Measurements from ENCODE around the gene LRRD1.
"Not testable (repeated sequence)": the region's sequence is repeated elsewhere in the genome, so short reads cannot be mapped to it uniquely, and the experiment has no call there.

LRRD1 gene

GRCh38 chr7:92119213-92119759, 59.7 kb downstream of the LRRD1 start:
- ChIA-PET POLR2A (no interaction called here), CTCF (no interaction called here)
- DNase-seq (ENCODE audit: extremely low spot score), result no peak
- TF ChIP-seq PKNOX1 (IDR thresholded peaks at IDR 0.05) (no peak), ELF4 (IDR thresholded peaks at IDR 0.05) (no peak), NFRKB (IDR thresholded peaks at IDR 0.05) (no peak), TARDBP (IDR thresholded peaks at IDR 0.05) (no peak), FOXM1 (IDR thresholded peaks at IDR 0.05; ENCODE audit: borderline replicate concordance) (no peak), CTBP1 (IDR thresholded peaks at IDR 0.05; ENCODE audit: borderline replicate concordance) (no peak), L3MBTL2 (conservative IDR thresholded peaks at IDR 0.05) (no peak), LEF1 (IDR thresholded peaks at IDR 0.05; ENCODE audit: borderline replicate concordance) (no peak), SP1 (IDR thresholded peaks at IDR 0.05) (no peak), SUZ12 (IDR thresholded peaks at IDR 0.05) (no peak), ARNT (IDR thresholded peaks at IDR 0.05) (no peak), FOXA1 (IDR thresholded peaks at IDR 0.05) (no peak), HDGF (IDR thresholded peaks at IDR 0.05; ENCODE audit: borderline replicate concordance) (no peak), FOXK2 (IDR thresholded peaks at IDR 0.05) (no peak), ZNF384 (IDR thresholded peaks at IDR 0.05) (no peak), BHLHE40 (IDR thresholded peaks at IDR 0.05; ENCODE audit: borderline replicate concordance) (no peak)

- ChIA-PET POLR2A (no interaction called here), CTCF (interaction anchor here (1.0 kb wide), 1 partner anchor 236 kb away, joined by 3 read pairs; no protein-coding TSS in a partner anchor)
- TF ChIP-seq PKNOX1 (IDR thresholded peaks at IDR 0.05) (0 out of 2 replicates have a peak, but pooled peaks have one; percentile 27), ARNT (IDR thresholded peaks at IDR 0.05) (no peak), HDGF (IDR thresholded peaks at IDR 0.05; ENCODE audit: borderline replicate concordance) (no peak), NFRKB (IDR thresholded peaks at IDR 0.05) (no peak)
- no peak for DNase-seq (ENCODE audit: extremely low spot score)
Observed at GRCh38 chr7:92116949-92117348, 62.0 kb downstream of the LRRD1 start.

- CTCF ChIA-PET, result interaction anchor here (0.6 to 1.0 kb wide), 2 partner anchors 180 to 235 kb away, joined by 3 read pairs; no protein-coding TSS in a partner anchor
- POLR2A ChIA-PET, result no interaction called here
- DNase-seq (ENCODE audit: extremely low spot score), result no peak
- TF ChIP-seq FOXA1 (IDR thresholded peaks at IDR 0.05), result no peak
- TF ChIP-seq BHLHE40 (IDR thresholded peaks at IDR 0.05; ENCODE audit: borderline replicate concordance), result no peak
- TF ChIP-seq SUZ12 (IDR thresholded peaks at IDR 0.05), result no peak
- no peak for TF ChIP-seq ELF4 (IDR thresholded peaks at IDR 0.05)
- TF ChIP-seq FOXK2 (IDR thresholded peaks at IDR 0.05), result no peak
- TF ChIP-seq SP1 (IDR thresholded peaks at IDR 0.05), result no peak
Observed at GRCh38 chr7:92115821-92116220, 63.1 kb downstream of the LRRD1 start.

GRCh38 chr7:92110857-92111256, 68.1 kb downstream of the LRRD1 start:
- ChIA-PET CTCF (no interaction called here), POLR2A (no interaction called here)
- DNase-seq (ENCODE audit: extremely low spot score), result no peak
- no peak for TF ChIP-seq ZNF384 (IDR thresholded peaks at IDR 0.05)
- TF ChIP-seq ELF4 (IDR thresholded peaks at IDR 0.05), result no peak
- no peak for TF ChIP-seq L3MBTL2 (conservative IDR thresholded peaks at IDR 0.05)
- TF ChIP-seq FOXM1 (IDR thresholded peaks at IDR 0.05; ENCODE audit: borderline replicate concordance), result no peak
- no peak for TF ChIP-seq BHLHE40 (IDR thresholded peaks at IDR 0.05; ENCODE audit: borderline replicate concordance)
- TF ChIP-seq SUZ12 (IDR thresholded peaks at IDR 0.05), result no peak
- no peak for TF ChIP-seq FOXK2 (IDR thresholded peaks at IDR 0.05)
- TF ChIP-seq PKNOX1 (IDR thresholded peaks at IDR 0.05), result no peak
- TF ChIP-seq CTBP1 (IDR thresholded peaks at IDR 0.05; ENCODE audit: borderline replicate concordance), result no peak

GRCh38 chr7:92108821-92109220, 70.1 kb downstream of the LRRD1 start:
- CTCF ChIA-PET, result no interaction called here
- POLR2A ChIA-PET, result interaction anchor here (0.6 kb wide), 1 partner anchor 33 kb away, joined by 3 read pairs; no protein-coding TSS in a partner anchor
- TF ChIP-seq FOXK2 (IDR thresholded peaks at IDR 0.05), result no peak
- no peak for DNase-seq (ENCODE audit: extremely low spot score)

- DNase-seq (ENCODE audit: extremely low spot score); POLR2A ChIA-PET; CTCF ChIA-PET: not testable (repeated sequence)
Observed at GRCh38 chr7:92102862-92103261, 76.1 kb downstream of the LRRD1 start.

- TF ChIP-seq ARNT (IDR thresholded peaks at IDR 0.05) (no peak), ZNF384 (IDR thresholded peaks at IDR 0.05) (no peak), NFRKB (IDR thresholded peaks at IDR 0.05) (no peak), L3MBTL2 (conservative IDR thresholded peaks at IDR 0.05) (no peak), CTBP1 (IDR thresholded peaks at IDR 0.05; ENCODE audit: borderline replicate concordance) (no peak), FOXM1 (IDR thresholded peaks at IDR 0.05; ENCODE audit: borderline replicate concordance) (no peak), HDGF (IDR thresholded peaks at IDR 0.05; ENCODE audit: borderline replicate concordance) (no peak), LEF1 (IDR thresholded peaks at IDR 0.05; ENCODE audit: borderline replicate concordance) (no peak), FOXK2 (IDR thresholded peaks at IDR 0.05) (no peak), SUZ12 (IDR thresholded peaks at IDR 0.05) (no peak), SP1 (IDR thresholded peaks at IDR 0.05) (no peak), FOXA1 (IDR thresholded peaks at IDR 0.05) (no peak), ELF4 (IDR thresholded peaks at IDR 0.05) (no peak), PKNOX1 (IDR thresholded peaks at IDR 0.05) (no peak), TARDBP (IDR thresholded peaks at IDR 0.05) (no peak), BHLHE40 (IDR thresholded peaks at IDR 0.05; ENCODE audit: borderline replicate concordance) (no peak)
- POLR2A ChIA-PET, result no interaction called here
- CTCF ChIA-PET, result no interaction called here
- DNase-seq (ENCODE audit: extremely low spot score), result no peak
Observed at GRCh38 chr7:92100534-92100933, 78.4 kb downstream of the LRRD1 start.

Measured in HEK293T (cell line).